ENCODE data around the gene ZNF17. TPM values are rescaled to one million over a fixed set of nuclear protein-coding genes. Genes with fewer than 3 reads are reported as not detected.

ZNF17 gene
- polyA plus RNA-seq, 4 donors, result 1.9 to 8.8 (median 2.9) TPM

Other genes starting within 250 kb of the ZNF17 start
- not detected for gene DUXA, start 243.7 kb upstream of the ZNF17 start, polyA plus RNA-seq
- gene ZNF264, start 219.7 kb upstream of the ZNF17 start, polyA plus RNA-seq, result 10 to 100 TPM in 1 of 4 donors, 1 to 10 TPM in 3; 1.3 to 15.7 (median 4.1) TPM
- gene AURKC, start 180.1 kb upstream of the ZNF17 start, polyA plus RNA-seq, result 1 to 10 TPM in 2 of 4 donors, under 1 TPM in 2; 0.43 to 5.8 (median 1.3) TPM
- gene ZNF805, start 170.5 kb upstream of the ZNF17 start, polyA plus RNA-seq, result 1 to 10 TPM in 3 of 4 donors, under 1 TPM in 1; 0.54 to 4.3 (median 1.3) TPM
- 1 to 10 TPM in 2 of 4 donors, under 1 TPM in 2; 0.27 to 2.9 (median 1.5) TPM for gene ZNF460, start 130.7 kb upstream of the ZNF17 start, polyA plus RNA-seq
- gene ZNF543, start 90.7 kb upstream of the ZNF17 start, polyA plus RNA-seq, result 1 to 10 TPM in 2 of 4 donors, under 1 TPM in 2; 0.45 to 7.1 (median 0.91) TPM
- 10 to 100 TPM in 1 of 4 donors, 1 to 10 TPM in 2, under 1 TPM in 1; 0.89 to 10.3 (median 1.9) TPM for gene ZNF304, start 59.9 kb upstream of the ZNF17 start, polyA plus RNA-seq
- 10 to 100 TPM in 3 of 4 donors, 1 to 10 TPM in 1; 9.2 to 17.9 (median 14.1) TPM for gene TRAPPC2B, start 47.6 kb upstream of the ZNF17 start, polyA plus RNA-seq
- 1 to 10 TPM in 2 of 4 donors, under 1 TPM in 2; 0.27 to 4.5 (median 0.88) TPM for gene ZNF547, start 47.6 kb upstream of the ZNF17 start, polyA plus RNA-seq
- 10 to 100 TPM in 1 of 4 donors, 1 to 10 TPM in 3; 2.2 to 25.2 (median 4.3) TPM for gene ZNF548, start 21.3 kb upstream of the ZNF17 start, polyA plus RNA-seq
- gene ZNF749, start 24.2 kb downstream of the ZNF17 start, polyA plus RNA-seq, result 10 to 100 TPM in 2 of 4 donors, 1 to 10 TPM in 2; 7.6 to 17.2 (median 11.3) TPM
- gene VN1R1, start 46.0 kb downstream of the ZNF17 start, polyA plus RNA-seq, result 1 to 10 TPM in 1 of 4 donors, under 1 TPM in 1, not detected in 2; 0.37 to 2.6 TPM
- 10 to 100 TPM in 1 of 4 donors, 1 to 10 TPM in 2, under 1 TPM in 1; 0.27 to 13.2 (median 2.2) TPM for gene ZNF772, start 66.4 kb downstream of the ZNF17 start, polyA plus RNA-seq
- gene ZNF419, start 76.6 kb downstream of the ZNF17 start, polyA plus RNA-seq, result 10 to 100 TPM in 1 of 4 donors, 1 to 10 TPM in 3; 1.6 to 12.9 (median 2.9) TPM
- gene ZNF773, start 88.8 kb downstream of the ZNF17 start, polyA plus RNA-seq, result 10 to 100 TPM in 1 of 4 donors, 1 to 10 TPM in 3; 1.3 to 10.9 (median 2.4) TPM
- gene ZNF549, start 116.2 kb downstream of the ZNF17 start, polyA plus RNA-seq, result 10 to 100 TPM in 1 of 4 donors, 1 to 10 TPM in 2, under 1 TPM in 1; 0.89 to 11.5 (median 1.7) TPM
- 10 to 100 TPM in 1 of 4 donors, 1 to 10 TPM in 3; 1.1 to 17.1 (median 1.8) TPM for gene ZNF550, start 148.7 kb downstream of the ZNF17 start, polyA plus RNA-seq
- 1 to 10 TPM in 3 of 4 donors, under 1 TPM in 1; 0.89 to 6.4 (median 2.4) TPM for gene ZNF416, start 167.8 kb downstream of the ZNF17 start, polyA plus RNA-seq
- gene ZIK1, start 173.0 kb downstream of the ZNF17 start, polyA plus RNA-seq, result 1 to 10 TPM in 3 of 4 donors, not detected in 1; 1.6 to 8.0 (median 2.1) TPM
- gene ZNF530, start 188.7 kb downstream of the ZNF17 start, polyA plus RNA-seq, result 1 to 10 TPM in 3 of 4 donors, under 1 TPM in 1; 0.89 to 6.2 (median 3.2) TPM
- gene ZNF134, start 203.1 kb downstream of the ZNF17 start, polyA plus RNA-seq, result 10 to 100 TPM in 1 of 4 donors, 1 to 10 TPM in 3; 1.9 to 16.8 (median 4.3) TPM
- 10 to 100 TPM in 2 of 4 donors, 1 to 10 TPM in 2; 4.3 to 20.0 (median 9.7) TPM for gene ZNF211, start 222.0 kb downstream of the ZNF17 start, polyA plus RNA-seq